ENCODE data around the gene SAMD13. TPM values are rescaled to one million over a fixed set of nuclear protein-coding genes. Genes with fewer than 3 reads are reported as not detected.

The SAMD13 gene
- total RNA-seq, 1 donor from 2014 or later: 0.63 TPM

GRCh38 chr1:84259376-84259775 lies 42.1 kb upstream of the SAMD13 start:
- TF ChIP-seq CTCF (conservative IDR thresholded peaks at IDR 0.05; ENCODE audit: low read depth, low read length): no peak
- DNase-seq (ENCODE audit: low read depth): no peak
- no peak overlapping the region for H3K4me3 ChIP-seq (ENCODE audit: low read depth, low read length)

GRCh38 chr1:84259989-84260388 lies 41.5 kb upstream of the SAMD13 start:
- DNase-seq (ENCODE audit: low read depth): no peak
- TF ChIP-seq CTCF (conservative IDR thresholded peaks at IDR 0.05; ENCODE audit: low read depth, low read length): no peak
- no peak overlapping the region for H3K4me3 ChIP-seq (ENCODE audit: low read depth, low read length)

- no peak overlapping the region for H3K4me3 ChIP-seq (ENCODE audit: low read depth, low read length)
- TF ChIP-seq CTCF (conservative IDR thresholded peaks at IDR 0.05; ENCODE audit: low read depth, low read length): no peak
- no peak for DNase-seq (ENCODE audit: low read depth)
These were observed 40.5 kb upstream of the SAMD13 start for GRCh38 chr1:84260852-84261518.

GRCh38 chr1:84264961-84265360 lies 36.5 kb upstream of the SAMD13 start:
- no peak for TF ChIP-seq CTCF (conservative IDR thresholded peaks at IDR 0.05; ENCODE audit: low read depth, low read length)
- no peak overlapping the region for H3K4me3 ChIP-seq (ENCODE audit: low read depth, low read length)
- DNase-seq (ENCODE audit: low read depth): no peak

- no peak for TF ChIP-seq CTCF (conservative IDR thresholded peaks at IDR 0.05; ENCODE audit: low read depth, low read length)
- no peak for DNase-seq (ENCODE audit: low read depth)
- H3K4me3 ChIP-seq (ENCODE audit: low read depth, low read length): no peak overlapping the region
These were observed 35.6 kb upstream of the SAMD13 start for GRCh38 chr1:84265867-84266266.

- TF ChIP-seq CTCF (conservative IDR thresholded peaks at IDR 0.05; ENCODE audit: low read depth, low read length): no peak
- no peak for DNase-seq (ENCODE audit: low read depth)
- H3K4me3 ChIP-seq (ENCODE audit: low read depth, low read length): no peak overlapping the region
These were observed 34.8 kb upstream of the SAMD13 start for GRCh38 chr1:84266748-84267147.

GRCh38 chr1:84267476-84267875 lies 34.0 kb upstream of the SAMD13 start:
- TF ChIP-seq CTCF (conservative IDR thresholded peaks at IDR 0.05; ENCODE audit: low read depth, low read length): no peak
- DNase-seq (ENCODE audit: low read depth): no peak
- H3K4me3 ChIP-seq (ENCODE audit: low read depth, low read length): no peak overlapping the region

Data from epithelial cell of proximal tubule (primary cell).